ENCODE data around the gene FFAR3.

FFAR3 gene

DNA sequence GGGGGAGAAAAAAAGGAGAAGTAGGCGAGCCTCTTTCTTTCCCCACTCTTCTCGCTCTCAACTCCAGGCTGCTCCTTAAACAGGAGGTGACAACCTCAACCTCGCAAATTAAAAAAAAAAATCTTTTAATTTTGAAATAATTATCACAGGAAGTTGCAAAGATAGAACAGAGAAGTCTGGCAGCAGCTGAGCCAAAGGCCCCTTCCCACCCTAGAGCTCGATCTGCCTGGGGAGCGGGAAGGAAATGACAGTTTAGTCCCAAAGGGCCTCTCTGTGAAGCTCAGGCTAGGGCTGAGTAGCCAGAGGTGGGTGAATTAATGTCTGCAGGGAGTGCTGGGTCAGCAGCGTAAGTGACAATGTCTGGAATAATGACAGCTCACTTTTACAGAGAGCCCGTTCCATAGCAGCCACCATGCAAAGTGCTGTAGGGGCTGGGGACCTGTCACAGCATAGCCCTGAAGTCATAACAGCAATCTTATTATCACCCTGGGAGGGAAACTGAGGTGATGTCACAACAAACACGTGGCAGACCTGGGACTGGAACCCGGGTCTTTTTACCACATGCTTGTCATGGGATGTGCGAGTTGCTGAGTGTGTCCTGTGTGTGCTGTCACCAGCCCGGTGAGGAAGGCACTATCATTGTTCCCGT, 38.1 kb upstream of the FFAR3 start:
- Mint-ChIP-seq H3K27ac (no peak overlapping the region), H3K4me1 (peaks cover 14% of the 10 kb centered on the region), H3K36me3 (ENCODE audit: low read depth) (no peaks in the 10 kb centered on the region), H3K4me3 (no peak overlapping the region), H3K27me3 (peaks cover 3% of the 10 kb centered on the region), H3K9me3 (peaks cover 4% of the 10 kb centered on the region)
- no peak for DNase-seq
- peak; percentile 16 for ATAC-seq

DNA sequence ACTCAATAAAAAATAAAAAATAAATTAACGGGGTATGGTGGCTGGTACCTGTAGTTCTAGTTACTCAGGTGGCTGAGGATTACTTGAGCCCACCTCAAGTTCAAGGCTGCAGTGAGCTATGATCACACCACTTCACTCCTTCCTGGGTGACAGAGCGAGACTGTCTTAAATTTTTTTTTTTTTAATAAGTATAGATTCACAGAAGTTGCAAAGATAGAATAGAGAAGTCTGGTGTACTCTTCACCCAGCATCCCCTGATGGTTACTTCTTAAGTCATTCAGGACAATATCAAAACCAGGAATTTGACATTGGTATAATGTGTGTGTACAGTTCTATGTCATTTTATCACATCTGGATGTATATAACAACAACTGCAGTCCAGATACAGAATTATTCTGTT, 37.0 kb upstream of the FFAR3 start:
- DNase-seq, result no peak
- peaks cover 4% of the 10 kb centered on the region for H3K9me3 Mint-ChIP-seq
- peaks cover 6% of the 10 kb centered on the region for H3K27me3 Mint-ChIP-seq
- H3K4me3 Mint-ChIP-seq, result no peak overlapping the region
- H3K4me1 Mint-ChIP-seq, result peaks cover 14% of the 10 kb centered on the region
- H3K27ac Mint-ChIP-seq, result no peak overlapping the region
- H3K36me3 Mint-ChIP-seq (ENCODE audit: low read depth), result no peaks in the 10 kb centered on the region
- ATAC-seq, result no peak

GRCh38 chr19:35322014-35322413, 36.2 kb upstream of the FFAR3 start:
- Mint-ChIP-seq H3K36me3 (ENCODE audit: low read depth) (no peaks in the 10 kb centered on the region), H3K27me3 (peaks cover 6% of the 10 kb centered on the region), H3K4me3 (no peak overlapping the region), H3K4me1 (peaks cover 14% of the 10 kb centered on the region), H3K9me3 (peaks cover 4% of the 10 kb centered on the region), H3K27ac (no peak overlapping the region)
- DNase-seq, result no peak
- ATAC-seq, result no peak

- DNase-seq, result no peak
- Mint-ChIP-seq H3K27me3 (peaks cover 6% of the 10 kb centered on the region), H3K4me1 (peaks cover 14% of the 10 kb centered on the region), H3K9me3 (no peaks in the 10 kb centered on the region), H3K36me3 (ENCODE audit: low read depth) (peaks cover 1% of the 10 kb centered on the region), H3K27ac (no peak overlapping the region), H3K4me3 (no peak overlapping the region)
- ATAC-seq, result no peak
Measured at GRCh38 chr19:35327642-35328041, 30.6 kb upstream of the FFAR3 start.

- Mint-ChIP-seq H3K36me3 (ENCODE audit: low read depth) (peaks cover 1% of the 10 kb centered on the region), H3K27ac (peak within 1 kb of the TSS; percentile 3), H3K27me3 (peaks cover 8% of the 10 kb centered on the region), H3K4me1 (peaks cover 25% of the 10 kb centered on the region), H3K9me3 (no peaks in the 10 kb centered on the region), H3K4me3 (peak within 1 kb of the TSS; percentile 58)
- no peak for DNase-seq
- ATAC-seq, result peak; percentile 57
Measured at GRCh38 chr19:35328851-35329285, 29.4 kb upstream of the FFAR3 start, which contains the start of gene CD22. Gene CD22 (plus strand): TSS chr19:35329187. CDS start chr19:35332041, 2,854 bp downstream.

GRCh38 chr19:35329323-35329722, 28.9 kb upstream of the FFAR3 start:
- Mint-ChIP-seq H3K4me3 (peak overlapping the region; percentile 58), H3K9me3 (no peaks in the 10 kb centered on the region), H3K4me1 (peaks cover 29% of the 10 kb centered on the region), H3K27ac (peak overlapping the region; percentile 3), H3K36me3 (ENCODE audit: low read depth) (peaks cover 1% of the 10 kb centered on the region), H3K27me3 (peaks cover 8% of the 10 kb centered on the region)
- ATAC-seq, result no peak
- DNase-seq, result no peak

DNA sequence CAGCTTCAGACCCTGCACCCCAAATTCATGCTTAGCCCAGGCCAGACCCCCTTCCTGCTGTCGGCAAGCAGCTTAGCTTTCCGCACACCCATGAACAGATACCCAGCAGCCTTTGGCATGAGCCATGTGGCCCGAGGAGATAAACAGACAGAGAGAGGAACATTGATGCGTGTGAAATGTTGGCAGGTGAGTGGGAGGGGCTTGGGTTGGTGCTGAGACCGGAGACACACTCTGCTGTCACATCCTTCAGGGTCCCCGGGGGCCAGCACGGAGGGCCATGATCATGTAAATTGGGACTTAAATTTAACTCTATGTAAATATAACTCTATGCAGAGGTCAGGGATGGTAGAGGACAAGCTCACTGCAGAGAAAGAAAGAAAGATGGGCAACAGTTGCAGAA, 27.8 kb upstream of the FFAR3 start:
- H3K27me3 Mint-ChIP-seq, result peaks cover 8% of the 10 kb centered on the region
- H3K27ac Mint-ChIP-seq, result peak overlapping the region; percentile 37
- no peak for ATAC-seq

GRCh38 chr19:35331551-35332214, 26.6 kb upstream of the FFAR3 start:
- H3K27ac Mint-ChIP-seq, result no peak overlapping the region
- ATAC-seq, result no peak
- peaks cover 1% of the 10 kb centered on the region for H3K36me3 Mint-ChIP-seq (ENCODE audit: low read depth)
- H3K9me3 Mint-ChIP-seq, result no peaks in the 10 kb centered on the region
- peaks cover 33% of the 10 kb centered on the region for H3K4me1 Mint-ChIP-seq
- DNase-seq, result no peak
- H3K4me3 Mint-ChIP-seq, result no peak overlapping the region
- H3K27me3 Mint-ChIP-seq, result peaks cover 5% of the 10 kb centered on the region

More for the DNA sequence above, 27.8 kb upstream of the FFAR3 start:
- peak overlapping the region; percentile 70 for H3K4me3 Mint-ChIP-seq
- H3K4me1 Mint-ChIP-seq, result peaks cover 31% of the 10 kb centered on the region
- H3K9me3 Mint-ChIP-seq, result no peaks in the 10 kb centered on the region
- peak; percentile 23 for DNase-seq
- peaks cover 1% of the 10 kb centered on the region for H3K36me3 Mint-ChIP-seq (ENCODE audit: low read depth)

DNA sequence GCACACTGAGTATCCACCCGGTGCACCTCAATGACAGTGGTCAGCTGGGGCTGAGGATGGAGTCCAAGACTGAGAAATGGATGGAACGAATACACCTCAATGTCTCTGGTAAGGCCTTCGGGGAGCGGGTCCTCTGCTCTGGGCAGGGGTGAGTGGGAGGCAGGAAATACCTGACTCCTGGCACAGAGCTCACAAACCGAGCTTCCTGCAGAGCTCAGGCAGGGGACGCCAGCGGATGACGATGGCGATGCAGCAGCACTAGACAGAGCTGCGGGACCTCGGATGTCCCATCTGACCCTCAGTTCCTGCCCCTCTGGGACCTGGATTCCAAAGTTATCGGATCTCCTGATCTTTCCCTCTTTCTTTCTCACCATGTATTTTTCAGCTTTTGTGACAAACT, 25.4 kb upstream of the FFAR3 start:
- H3K27ac Mint-ChIP-seq, result no peak overlapping the region
- ATAC-seq (peak; percentile 70), DNase-seq (peak; percentile 45)
- peak overlapping the region; percentile 50 for H3K4me3 Mint-ChIP-seq
- peaks cover 1% of the 10 kb centered on the region for H3K36me3 Mint-ChIP-seq (ENCODE audit: low read depth)
- no peaks in the 10 kb centered on the region for H3K9me3 Mint-ChIP-seq
- H3K4me1 Mint-ChIP-seq, result peaks cover 33% of the 10 kb centered on the region
- H3K27me3 Mint-ChIP-seq, result peaks cover 5% of the 10 kb centered on the region

- H3K27ac Mint-ChIP-seq, result no peak overlapping the region
Measured at GRCh38 chr19:35334144-35334753, 24.0 kb upstream of the FFAR3 start.

DNA sequence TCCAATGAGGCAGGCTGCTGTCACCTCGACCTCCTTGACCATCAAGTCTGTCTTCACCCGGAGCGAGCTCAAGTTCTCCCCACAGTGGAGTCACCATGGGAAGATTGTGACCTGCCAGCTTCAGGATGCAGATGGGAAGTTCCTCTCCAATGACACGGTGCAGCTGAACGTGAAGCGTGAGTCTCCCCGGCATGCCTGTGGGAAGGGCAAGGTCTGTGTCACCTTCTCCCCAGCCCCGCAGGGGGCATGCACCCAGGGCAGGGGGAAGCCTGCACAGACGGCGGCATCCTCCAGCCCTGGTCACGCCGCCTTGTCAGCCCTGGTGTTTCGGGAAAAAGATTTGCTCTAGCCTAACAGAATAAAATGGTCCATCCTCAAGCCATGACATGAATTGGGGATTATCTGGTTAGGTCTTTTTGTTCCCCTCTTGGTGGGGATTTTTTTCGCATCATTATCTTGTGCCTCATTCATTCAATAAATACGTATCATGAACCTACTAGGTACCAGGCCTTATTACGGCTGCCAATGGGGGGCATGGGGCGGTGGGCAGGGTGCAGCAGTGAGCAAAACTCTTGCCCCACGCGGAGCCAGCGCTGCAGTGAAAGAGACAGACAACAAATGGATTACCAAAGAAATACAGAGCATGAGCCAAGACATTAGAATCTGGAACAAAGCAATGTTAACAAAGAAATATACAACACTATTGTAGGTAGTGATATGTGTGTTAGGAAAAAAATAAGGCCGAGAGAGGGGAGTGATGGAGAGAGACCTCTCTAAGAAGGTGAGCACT, 21.9 kb upstream of the FFAR3 start:
- peaks cover 3% of the 10 kb centered on the region for H3K27me3 Mint-ChIP-seq
- no peaks in the 10 kb centered on the region for H3K9me3 Mint-ChIP-seq

More at GRCh38 chr19:35334144-35334753, 24.0 kb upstream of the FFAR3 start:
- no peaks in the 10 kb centered on the region for H3K9me3 Mint-ChIP-seq
- H3K4me1 Mint-ChIP-seq, result peaks cover 26% of the 10 kb centered on the region
- ATAC-seq (no peak), DNase-seq (no peak)
- H3K36me3 Mint-ChIP-seq (ENCODE audit: low read depth), result peaks cover 1% of the 10 kb centered on the region
- peaks cover 5% of the 10 kb centered on the region for H3K27me3 Mint-ChIP-seq
- H3K4me3 Mint-ChIP-seq, result no peak overlapping the region

GRCh38 chr19:35337097-35337983, 20.9 kb upstream of the FFAR3 start:
- no peak overlapping the region for H3K4me3 Mint-ChIP-seq
- H3K27ac Mint-ChIP-seq, result no peak overlapping the region
- H3K4me1 Mint-ChIP-seq, result peaks cover 26% of the 10 kb centered on the region
- H3K27me3 Mint-ChIP-seq, result peaks cover 6% of the 10 kb centered on the region
- no peaks in the 10 kb centered on the region for H3K36me3 Mint-ChIP-seq (ENCODE audit: low read depth)
- DNase-seq (no peak), ATAC-seq (no peak)
- no peaks in the 10 kb centered on the region for H3K9me3 Mint-ChIP-seq

More for the DNA sequence above, 21.9 kb upstream of the FFAR3 start:
- ATAC-seq (no peak), DNase-seq (no peak)
- H3K36me3 Mint-ChIP-seq (ENCODE audit: low read depth), result no peaks in the 10 kb centered on the region
- peaks cover 24% of the 10 kb centered on the region for H3K4me1 Mint-ChIP-seq
- no peak overlapping the region for H3K27ac Mint-ChIP-seq
- H3K4me3 Mint-ChIP-seq, result no peak overlapping the region

GRCh38 chr19:35337984-35338296, 20.3 kb upstream of the FFAR3 start:
- H3K27ac Mint-ChIP-seq, result no peak overlapping the region
- ATAC-seq, result no peak
- H3K27me3 Mint-ChIP-seq, result peaks cover 7% of the 10 kb centered on the region
- no peak overlapping the region for H3K4me3 Mint-ChIP-seq
- H3K9me3 Mint-ChIP-seq, result no peaks in the 10 kb centered on the region
- H3K4me1 Mint-ChIP-seq, result peaks cover 20% of the 10 kb centered on the region
- no peak for DNase-seq
- no peaks in the 10 kb centered on the region for H3K36me3 Mint-ChIP-seq (ENCODE audit: low read depth)

GRCh38 chr19:35340431-35340830, 17.8 kb upstream of the FFAR3 start:
- no peaks in the 10 kb centered on the region for H3K36me3 Mint-ChIP-seq (ENCODE audit: low read depth)
- no peak overlapping the region for H3K27ac Mint-ChIP-seq
- DNase-seq, result no peak
- ATAC-seq, result no peak
- peaks cover 10% of the 10 kb centered on the region for H3K4me1 Mint-ChIP-seq
- H3K27me3 Mint-ChIP-seq, result peaks cover 5% of the 10 kb centered on the region
- H3K9me3 Mint-ChIP-seq, result no peaks in the 10 kb centered on the region
- no peak overlapping the region for H3K4me3 Mint-ChIP-seq
